Ectodermal cell (in vitro differentiated cells): ENCODE measurements around the gene ABHD12B.
"Not testable (repeated sequence)": the region's sequence is repeated elsewhere in the genome, so short reads cannot be mapped to it uniquely, and the experiment has no call there.

Experiments used
- H3K27ac ChIP-seq: 2 replicates; pipeline ENCODE4 v1.7.0; 2013; ENCODE audit warnings: mild to moderate bottlenecking, low read depth, low read length; ENCODE audit not compliant: insufficient read depth, poor library complexity, severe bottlenecking
- H3K27me3 ChIP-seq: 2 replicates; pipeline ENCODE4 v1.7.0; 2013; ENCODE audit warnings: mild to moderate bottlenecking, low read length; ENCODE audit not compliant: insufficient read depth, control insufficient read depth, poor library complexity, severe bottlenecking
- H3K36me3 ChIP-seq: one replicate; pipeline ENCODE4 v1.7.0; 2013; ENCODE audit warnings: low read length; ENCODE audit not compliant: control insufficient read depth, insufficient read depth
- H3K4me1 ChIP-seq: one replicate; pipeline ENCODE4 v1.7.0; 2013; ENCODE audit warnings: low read length; ENCODE audit not compliant: control insufficient read depth, insufficient read depth
- H3K4me3 ChIP-seq: 2 replicates; pipeline ENCODE4 v1.7.0; 2013; ENCODE audit warnings: low read depth, low read length, control low read depth; ENCODE audit not compliant: insufficient read depth
- H3K9me3 ChIP-seq: 2 replicates; pipeline ENCODE4 v1.7.0; 2013; ENCODE audit warnings: mild to moderate bottlenecking, low read length, moderate library complexity; ENCODE audit not compliant: control insufficient read depth
- WGBS, 2 experiments: methylation state at CpG; one replicate each; pipeline ENCODE4 v1.1.7; 2013; ENCODE audit warnings: missing lambda C conversion rate in 2 of 2; 5-methylcytosine and 5-hydroxymethylcytosine counted together

ABHD12B gene

GRCh38 chr14:50932156-50932555, 60.3 kb downstream of the ABHD12B start:
- Histone ChIP-seq H3K4me3 (no peak overlapping the region), H3K27ac (no peak overlapping the region), H3K27me3 (no peaks in the 10 kb centered on the region), H3K36me3 (peaks cover 4% of the 10 kb centered on the region), H3K9me3 (no peaks in the 10 kb centered on the region), H3K4me1 (no peaks in the 10 kb centered on the region)
- 85 to 97% methylated on average over 1 of the region's 1 CpG for WGBS, 2 experiments

GRCh38 chr14:50932592-50933495, 61.0 kb downstream of the ABHD12B start:
- H3K27me3 ChIP-seq: no peaks in the 10 kb centered on the region
- H3K4me3 ChIP-seq: no peak overlapping the region
- no peaks in the 10 kb centered on the region for H3K4me1 ChIP-seq
- H3K36me3 ChIP-seq: peaks cover 4% of the 10 kb centered on the region
- H3K9me3 ChIP-seq: no peaks in the 10 kb centered on the region
- 79 to 86% methylated on average over 4 of the region's 4 CpGs for WGBS, 2 experiments
- peak overlapping the region; percentile 33 for H3K27ac ChIP-seq

GRCh38 chr14:50935126-50936015, 63.5 kb downstream of the ABHD12B start:
- Histone ChIP-seq H3K4me1 (no peaks in the 10 kb centered on the region), H3K27ac (no peak overlapping the region), H3K9me3 (no peaks in the 10 kb centered on the region), H3K27me3 (no peaks in the 10 kb centered on the region), H3K36me3 (peaks cover 4% of the 10 kb centered on the region), H3K4me3 (no peak overlapping the region)
- 78 to 88% methylated on average over 5 of the region's 5 CpGs for WGBS, 2 experiments

DNA sequence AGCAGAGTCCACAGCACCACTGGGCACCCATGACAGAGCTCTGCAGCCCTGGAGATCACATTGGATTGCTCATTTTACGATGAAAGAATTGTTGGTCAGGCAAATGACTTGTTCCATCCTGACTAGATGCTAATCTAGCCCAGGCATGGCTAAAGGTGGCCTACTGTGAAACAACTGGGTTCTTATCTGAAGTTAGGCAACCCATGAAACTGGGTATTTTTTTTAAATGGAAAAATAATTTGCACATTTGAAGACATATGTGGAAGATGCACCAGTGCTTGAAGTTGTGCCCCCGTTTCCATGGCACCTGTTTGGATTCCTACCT, 64.1 kb downstream of the ABHD12B start:
- H3K4me3 ChIP-seq: no peak overlapping the region

GRCh38 chr14:50936882-50937281, 65.0 kb downstream of the ABHD12B start:
- Histone ChIP-seq H3K4me1 (no peaks in the 10 kb centered on the region), H3K36me3 (no peaks in the 10 kb centered on the region), H3K4me3 (no peak overlapping the region), H3K27ac (no peak overlapping the region), H3K27me3 (no peaks in the 10 kb centered on the region), H3K9me3 (no peaks in the 10 kb centered on the region)
- WGBS, 2 experiments: 89% methylated on average over 2 of the region's 2 CpGs; no CpG with 5 or more reads in 1 of the 2 experiments

More for the DNA sequence above, 64.1 kb downstream of the ABHD12B start:
- no peak overlapping the region for H3K27ac ChIP-seq
- H3K4me1 ChIP-seq: no peaks in the 10 kb centered on the region
- H3K36me3 ChIP-seq: peaks cover 3% of the 10 kb centered on the region
- H3K9me3 ChIP-seq: no peaks in the 10 kb centered on the region
- no peaks in the 10 kb centered on the region for H3K27me3 ChIP-seq
- 78 to 80% methylated on average over 2 of the region's 2 CpGs for WGBS, 2 experiments

GRCh38 chr14:50937325-50937724, 65.5 kb downstream of the ABHD12B start:
- 90 to 98% methylated on average over 2 of the region's 2 CpGs for WGBS, 2 experiments
- Histone ChIP-seq H3K4me3 (no peak overlapping the region), H3K9me3 (no peaks in the 10 kb centered on the region), H3K27me3 (no peaks in the 10 kb centered on the region), H3K4me1 (no peaks in the 10 kb centered on the region), H3K36me3 (no peaks in the 10 kb centered on the region), H3K27ac (no peak overlapping the region)

DNA sequence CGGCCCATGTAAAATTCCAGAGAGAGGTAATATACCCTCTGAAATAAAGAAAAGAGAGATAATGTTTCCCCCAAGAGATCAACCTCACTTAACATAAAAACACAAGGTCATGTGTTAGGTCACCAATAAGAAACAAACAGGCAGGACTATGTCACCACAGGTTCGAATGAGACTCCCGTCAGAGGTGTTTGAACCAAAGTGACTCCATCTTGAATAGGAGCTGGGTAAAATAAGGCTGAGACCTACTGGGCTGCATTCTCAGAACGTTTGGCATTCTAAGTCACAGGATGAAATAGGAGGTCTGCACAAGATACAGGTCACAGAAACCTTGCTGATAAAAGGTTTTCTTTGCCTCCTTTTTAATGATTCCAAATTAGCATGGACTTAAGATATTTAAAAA, 65.9 kb downstream of the ABHD12B start:
- Histone ChIP-seq H3K27ac (no peak overlapping the region), H3K27me3 (no peaks in the 10 kb centered on the region), H3K36me3 (no peaks in the 10 kb centered on the region), H3K4me1 (no peaks in the 10 kb centered on the region), H3K4me3 (no peak overlapping the region), H3K9me3 (no peaks in the 10 kb centered on the region)
- 86 to 92% methylated on average over 4 of the region's 4 CpGs for WGBS, 2 experiments

GRCh38 chr14:50941151-50941550, 69.3 kb downstream of the ABHD12B start:
- peaks cover 9% of the 10 kb centered on the region for H3K27me3 ChIP-seq
- H3K9me3 ChIP-seq: no peaks in the 10 kb centered on the region
- no peak overlapping the region for H3K27ac ChIP-seq
- H3K4me3 ChIP-seq: no peak overlapping the region
- 83 to 85% methylated on average over 6 of the region's 6 CpGs for WGBS, 2 experiments
- H3K36me3 ChIP-seq: no peaks in the 10 kb centered on the region
- no peaks in the 10 kb centered on the region for H3K4me1 ChIP-seq

DNA sequence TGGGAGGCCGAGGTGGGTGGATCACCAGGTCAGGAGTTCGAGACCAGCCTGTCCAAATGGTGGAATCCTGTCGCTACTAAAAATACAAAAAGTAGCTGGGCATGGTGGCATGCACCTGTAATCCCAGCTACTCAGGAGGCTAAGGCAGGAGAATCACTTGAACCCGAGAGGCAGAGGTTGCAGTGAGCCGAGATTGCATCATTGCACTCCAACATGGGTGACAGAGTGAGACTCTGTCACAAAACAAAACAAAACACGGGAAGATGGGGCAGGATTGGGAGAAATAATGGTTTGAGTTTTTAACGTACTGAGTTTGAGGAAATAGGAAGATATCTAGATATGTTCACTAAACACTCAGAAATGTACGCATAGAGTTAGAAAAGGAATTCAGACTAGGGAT, 69.8 kb downstream of the ABHD12B start:
- not testable (repeated sequence) for H3K27ac ChIP-seq, H3K9me3 ChIP-seq, H3K4me3 ChIP-seq, H3K36me3 ChIP-seq, H3K4me1 ChIP-seq, H3K27me3 ChIP-seq
- 93 to 95% methylated on average over 8 of the region's 8 CpGs for WGBS, 2 experiments

DNA sequence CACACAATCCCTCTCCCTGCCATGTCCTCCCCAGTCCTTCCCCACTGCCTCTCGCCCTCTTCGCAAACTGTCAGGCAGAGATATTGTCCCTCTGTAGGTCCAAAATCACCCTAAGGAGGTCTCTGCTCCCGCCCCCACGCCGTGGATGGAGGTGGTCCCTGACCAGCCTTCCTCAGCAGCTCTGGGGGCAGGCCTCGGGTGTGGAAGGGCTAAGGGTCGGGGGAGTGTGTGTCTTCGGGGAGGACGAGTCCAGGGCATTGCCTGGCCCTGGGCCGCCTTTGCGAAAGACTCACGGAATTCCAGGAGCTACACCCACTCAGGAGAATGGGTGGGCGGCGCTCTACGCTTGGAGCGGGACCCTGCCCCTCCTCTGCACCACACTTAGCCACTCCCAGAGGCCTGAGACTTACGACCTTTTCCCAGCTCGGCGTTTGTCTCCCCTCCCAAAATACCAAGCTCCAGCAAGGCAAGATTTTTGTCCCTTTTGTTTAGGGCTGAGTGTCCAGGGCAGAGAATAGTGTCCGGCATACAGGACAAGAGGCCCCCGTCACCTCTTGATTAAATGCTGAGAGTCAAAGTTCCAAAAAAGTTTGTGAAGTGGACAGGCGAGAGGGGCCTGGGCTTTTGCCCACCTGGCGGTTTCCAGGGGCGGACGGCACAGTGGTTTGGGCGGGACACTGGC, 71.5 kb downstream of the ABHD12B start:
- Histone ChIP-seq H3K4me3 (peak overlapping the region; percentile 74), H3K27ac (no peak overlapping the region), H3K27me3 (peaks cover 9% of the 10 kb centered on the region), H3K4me1 (no peaks in the 10 kb centered on the region), H3K9me3 (no peaks in the 10 kb centered on the region), H3K36me3 (no peaks in the 10 kb centered on the region)
- WGBS, 2 experiments: 2 to 3% methylated on average over 26 of the region's 26 CpGs
